NCI-H510A (cell line): ENCODE measurements around the gene SEZ6L.

Source experiments
- DNase-seq: peaks from one replicate; lab custom pipeline; 2025; lab: John Stamatoyannopoulos, UW

The SEZ6L gene

GRCh38 chr22:26246552-26246951 is 77.3 kb downstream of the SEZ6L start:
- DNase-seq = no peak

DNA sequence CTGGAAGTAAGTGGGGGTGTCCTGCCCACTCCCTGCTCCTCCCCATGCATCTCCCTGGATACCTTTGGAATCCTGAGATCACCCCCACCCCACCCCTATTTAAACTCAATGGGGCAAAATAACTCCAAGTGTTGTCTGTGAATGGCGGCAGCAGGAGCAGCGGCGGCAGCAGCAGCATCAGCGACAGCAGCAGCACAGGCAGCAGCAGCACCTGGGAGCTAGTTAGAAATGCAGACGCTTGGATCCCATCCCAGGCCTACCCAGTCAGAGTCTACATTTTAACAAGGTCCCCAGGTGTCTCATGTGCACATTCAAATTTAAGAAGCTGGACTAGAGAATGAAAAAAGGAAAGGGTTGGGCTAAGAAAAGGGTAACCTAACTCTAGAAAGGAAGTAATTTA is 82.6 kb downstream of the SEZ6L start:
- no peak for DNase-seq

- DNase-seq = no peak
Observed at GRCh38 chr22:26259510-26259909, 90.2 kb downstream of the SEZ6L start.

DNA sequence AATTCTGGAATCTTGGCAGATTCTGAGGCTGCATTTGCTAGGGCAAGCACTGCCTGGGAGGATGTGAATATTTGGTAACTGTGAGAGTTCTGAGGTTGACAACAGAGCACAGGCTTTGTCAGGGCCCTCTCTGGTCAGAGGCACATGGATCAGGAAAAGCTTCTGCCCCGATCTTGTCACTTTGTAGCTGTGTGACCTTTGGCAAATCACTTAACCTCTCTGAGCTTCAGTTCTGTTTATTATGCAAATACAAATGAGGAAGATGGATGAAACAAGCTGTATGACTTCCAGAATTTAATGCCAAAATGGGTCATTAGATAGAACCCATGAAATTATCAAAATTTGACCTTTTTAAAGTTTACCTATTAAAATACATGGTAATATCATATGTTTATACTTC is 94.9 kb downstream of the SEZ6L start:
- DNase-seq = no peak

DNA sequence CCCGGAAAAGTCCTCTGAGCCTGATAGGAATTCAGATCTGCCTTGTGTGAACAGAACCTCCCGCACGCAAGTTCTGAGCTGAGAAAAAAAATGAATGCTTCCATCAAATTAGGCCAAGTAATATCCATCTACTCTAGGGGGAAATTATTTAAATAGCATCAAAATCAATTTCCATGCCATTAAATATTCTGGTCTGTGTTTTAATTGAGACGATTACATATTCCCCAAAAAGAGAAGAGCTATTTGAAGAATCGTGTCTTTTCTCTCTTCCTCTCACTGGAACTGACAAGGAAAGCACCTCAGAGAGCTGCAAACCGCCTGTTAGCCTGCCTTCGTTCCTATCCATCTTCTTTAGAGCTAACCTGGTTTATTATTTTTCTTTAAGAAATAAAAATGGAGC is 96.0 kb downstream of the SEZ6L start:
- no peak for DNase-seq

DNA sequence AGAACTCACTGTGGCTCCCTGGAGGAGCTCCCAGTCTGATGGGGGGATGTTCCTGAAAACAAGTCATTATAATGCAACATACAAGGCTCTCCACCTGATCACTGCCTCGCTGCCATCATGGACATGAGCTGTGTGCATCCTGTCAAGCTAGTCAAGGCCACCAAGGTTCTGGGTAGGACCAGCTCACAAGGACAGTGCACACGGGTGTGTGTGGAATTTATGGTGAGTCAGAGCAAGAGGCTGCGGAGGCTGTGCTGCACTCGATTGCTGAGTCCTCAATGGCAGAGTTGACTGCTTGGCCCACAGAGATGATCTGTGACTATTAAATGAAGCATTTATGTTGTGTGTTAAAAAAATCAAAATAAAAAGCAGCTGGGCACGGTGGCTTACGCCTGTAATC is 96.6 kb downstream of the SEZ6L start:
- no peak for DNase-seq

DNA sequence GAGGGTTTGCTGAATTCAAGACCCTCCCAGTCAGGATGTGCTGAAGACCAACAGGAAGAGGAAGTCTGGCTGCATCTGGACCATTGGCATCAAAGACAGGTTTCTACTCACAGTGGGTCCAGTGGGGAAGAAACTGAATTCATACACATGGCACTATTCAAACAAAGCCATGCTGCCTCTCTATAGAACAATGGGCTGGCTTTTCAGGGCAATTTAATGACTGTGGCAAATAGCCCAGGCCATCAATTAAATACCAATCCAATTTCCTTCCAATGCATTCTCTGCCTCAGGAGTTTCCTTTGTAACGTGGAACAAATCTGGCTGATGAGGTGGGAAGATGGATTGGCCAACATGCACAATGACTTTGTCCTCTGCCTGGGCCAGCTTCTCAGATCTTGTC is 98.6 kb downstream of the SEZ6L start:
- DNase-seq = no peak

- no peak for DNase-seq
Observed at GRCh38 chr22:26269572-26269971, 100.3 kb downstream of the SEZ6L start.

DNA sequence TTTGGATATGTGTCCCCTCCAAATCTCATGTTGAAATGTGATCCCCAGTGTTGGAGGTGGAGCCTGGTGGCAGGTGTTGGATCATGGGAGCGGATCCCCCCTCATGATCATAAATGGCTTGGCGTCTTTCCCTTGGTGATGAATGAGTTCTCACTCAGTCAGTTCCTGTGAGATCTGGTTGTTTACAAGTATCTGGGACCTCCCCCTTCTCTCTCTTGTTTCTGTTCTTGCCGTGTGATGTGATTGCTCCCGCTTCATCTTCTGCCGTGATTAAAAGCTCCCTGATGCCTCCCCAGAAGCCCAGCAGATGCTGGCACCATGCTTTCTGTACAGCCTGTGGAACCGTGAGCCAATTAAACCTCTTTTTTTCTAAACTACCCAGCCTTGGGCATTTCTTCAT is 102.2 kb downstream of the SEZ6L start:
- no peak for DNase-seq

DNA sequence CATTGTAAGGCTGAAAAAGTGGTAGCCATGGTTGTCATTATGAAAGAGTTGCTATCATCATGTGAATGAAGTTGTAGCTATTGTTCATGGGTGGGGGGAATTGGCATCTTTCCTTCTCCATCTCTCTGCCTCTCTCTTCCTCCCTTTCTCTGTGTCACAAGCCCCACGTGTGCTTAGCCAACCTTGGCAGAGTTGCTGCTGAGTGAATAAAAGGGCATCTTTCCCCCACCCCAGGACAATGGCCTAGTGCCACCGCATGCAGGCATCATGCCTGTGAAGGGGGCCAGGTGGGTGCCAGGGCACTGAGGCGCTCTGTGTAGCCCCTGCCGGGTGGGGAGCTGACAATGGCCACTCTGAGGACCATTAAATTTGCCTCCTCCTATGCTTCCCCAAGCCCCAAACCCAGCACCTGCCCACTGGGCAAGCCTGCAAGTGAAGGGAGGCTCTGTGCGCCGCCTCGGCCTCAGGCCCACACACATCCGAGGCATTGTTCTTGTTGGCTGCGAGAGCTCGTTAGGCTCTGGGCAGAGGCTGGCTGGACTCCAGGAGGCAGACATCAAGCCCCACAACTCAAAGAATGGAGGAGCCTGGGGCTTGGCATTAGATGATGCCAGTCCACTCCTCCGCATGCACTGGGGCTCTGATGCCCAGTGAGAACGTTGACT is 103.9 kb downstream of the SEZ6L start:
- DNase-seq = no peak

DNA sequence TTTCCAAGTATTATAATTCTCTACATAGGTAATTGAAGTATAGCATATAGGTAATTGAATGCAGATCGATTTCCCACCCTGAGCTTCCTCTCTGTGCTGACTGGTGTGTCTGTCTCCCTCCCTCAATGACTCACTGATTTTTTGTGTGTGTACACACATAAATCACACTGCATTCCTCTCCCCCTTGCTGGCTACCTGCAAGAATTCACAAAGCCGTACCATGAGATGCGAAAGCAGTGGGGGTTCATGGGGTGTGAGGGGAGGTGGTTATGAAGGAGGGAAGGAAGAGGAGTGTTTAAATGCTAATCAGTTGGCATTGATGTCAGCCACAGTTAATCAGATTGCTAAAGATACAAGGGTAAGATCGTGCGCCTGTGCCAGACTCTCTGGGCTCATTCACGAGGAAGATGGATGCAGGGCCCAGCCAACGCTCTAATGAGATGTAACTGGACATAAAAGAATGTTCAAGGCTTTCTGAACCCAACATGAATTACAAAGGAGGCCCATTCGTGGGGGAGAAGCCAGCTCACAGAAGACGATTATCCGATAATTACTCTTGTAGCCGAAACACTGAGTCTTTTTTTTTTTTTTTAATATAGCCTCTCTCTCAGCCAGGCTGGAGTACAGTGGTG is 107.4 kb downstream of the SEZ6L start:
- DNase-seq = no peak

DNA sequence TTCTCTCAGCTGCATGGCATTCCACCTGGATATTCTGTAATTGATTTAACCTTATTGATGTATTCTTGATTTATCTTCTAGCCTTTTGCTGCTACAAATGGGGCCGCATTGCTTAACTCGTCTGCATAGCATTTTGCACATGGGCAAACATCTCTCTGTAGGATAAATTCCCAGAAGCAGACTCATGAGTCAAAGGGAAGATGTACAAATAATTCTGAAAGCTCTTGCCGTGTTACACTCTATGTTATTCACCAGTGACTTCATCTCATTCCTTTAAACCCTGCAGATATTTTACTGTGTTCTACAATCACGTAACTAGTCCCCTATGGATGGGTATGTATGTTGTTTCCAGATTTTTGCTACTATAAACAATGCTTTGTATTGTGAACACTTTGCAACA is 112.7 kb downstream of the SEZ6L start:
- no peak for DNase-seq

DNA sequence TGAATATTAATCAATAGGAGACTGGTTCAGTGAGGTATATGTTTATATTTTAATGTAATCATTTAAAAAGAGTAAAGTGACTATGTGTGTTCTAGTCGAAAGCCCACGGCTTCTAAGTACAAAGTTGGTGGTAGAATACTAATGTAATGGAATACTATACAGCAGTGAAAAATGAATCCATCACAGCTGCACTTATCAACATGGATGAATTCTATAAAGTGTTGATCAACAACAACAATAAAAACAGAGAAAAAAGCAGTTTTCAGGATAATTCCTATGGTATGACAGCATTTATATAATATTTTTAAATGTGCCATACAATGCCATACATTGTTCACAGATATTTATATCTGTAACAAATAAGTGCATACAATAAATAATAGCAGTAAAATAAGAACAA is 114.1 kb downstream of the SEZ6L start:
- DNase-seq = no peak

- no peak for DNase-seq
Observed at GRCh38 chr22:26285632-26286031, 116.4 kb downstream of the SEZ6L start.

- no peak for DNase-seq
Observed at GRCh38 chr22:26286091-26286820, 117.0 kb downstream of the SEZ6L start.

- DNase-seq = no peak
Observed at GRCh38 chr22:26287382-26288225, 118.3 kb downstream of the SEZ6L start.

DNA sequence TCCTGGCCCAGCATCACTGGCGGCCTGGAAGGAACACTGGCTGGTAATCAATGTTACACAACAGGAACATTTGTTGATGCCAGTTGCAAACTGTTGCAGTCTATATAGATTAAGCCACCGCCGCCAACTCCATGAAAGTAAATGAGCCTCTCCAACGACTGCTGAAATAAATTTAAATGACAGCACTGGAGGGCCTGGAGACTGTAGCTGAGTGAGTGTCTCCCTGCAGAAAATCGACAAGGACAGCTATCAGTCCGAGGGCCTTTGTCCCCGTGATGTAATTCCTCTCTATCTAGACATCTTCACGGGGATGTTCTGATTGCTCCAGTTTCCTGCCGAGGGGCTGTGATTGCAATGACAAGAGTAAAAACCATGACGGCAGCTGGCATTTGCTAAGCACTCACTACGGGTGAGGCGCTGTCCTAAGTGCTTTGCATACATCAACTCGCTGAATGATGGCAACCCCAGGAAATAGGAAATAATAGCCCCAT is 120.4 kb downstream of the SEZ6L start:
- DNase-seq = no peak

DNA sequence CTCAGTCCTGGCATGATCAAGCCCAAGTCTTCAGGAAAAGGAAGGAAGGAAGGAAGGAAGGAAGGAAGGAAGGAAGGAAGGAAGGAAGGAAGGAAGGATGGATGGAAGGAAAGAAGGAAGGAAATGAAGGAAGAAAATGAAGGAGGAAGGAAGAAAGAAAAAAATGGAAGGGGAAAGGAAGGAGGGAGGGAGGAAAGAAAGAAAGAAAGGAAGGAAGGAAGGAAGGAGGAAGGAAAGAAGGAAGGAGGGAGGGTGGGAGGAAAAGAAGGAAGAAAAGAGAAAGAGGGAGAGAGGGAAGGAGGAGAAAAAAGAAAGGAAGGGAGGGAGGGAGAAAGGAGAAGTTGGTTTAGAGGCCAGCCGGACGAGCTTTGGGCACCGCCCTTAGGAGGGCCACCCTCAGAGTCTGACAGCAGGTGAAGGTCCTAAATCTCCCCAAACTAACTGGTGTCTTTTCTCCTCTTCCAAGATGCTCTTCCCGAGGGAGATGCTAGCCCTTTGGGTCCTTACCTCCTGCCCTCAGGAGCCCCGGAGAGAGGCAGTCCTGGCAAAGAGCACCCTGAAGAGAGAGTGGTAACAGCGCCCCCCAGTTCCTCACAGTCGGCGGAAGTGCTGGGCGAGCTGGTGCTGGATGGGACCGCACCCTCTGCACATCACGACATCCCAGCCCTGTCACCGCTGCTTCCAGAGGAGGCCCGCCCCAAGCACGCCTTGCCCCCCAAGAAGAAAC is 122.8 kb downstream of the SEZ6L start:
- DNase-seq = no peak

DNA sequence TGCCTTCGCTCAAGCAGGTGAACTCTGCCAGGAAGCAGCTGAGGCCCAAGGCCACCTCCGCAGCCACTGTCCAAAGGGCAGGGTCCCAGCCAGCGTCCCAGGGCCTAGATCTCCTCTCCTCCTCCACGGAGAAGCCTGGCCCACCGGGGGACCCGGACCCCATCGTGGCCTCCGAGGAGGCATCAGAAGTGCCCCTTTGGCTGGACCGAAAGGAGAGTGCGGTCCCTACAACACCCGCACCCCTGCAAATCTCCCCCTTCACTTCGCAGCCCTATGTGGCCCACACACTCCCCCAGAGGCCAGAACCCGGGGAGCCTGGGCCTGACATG is 123.4 kb downstream of the SEZ6L start:
- no peak for DNase-seq

DNA sequence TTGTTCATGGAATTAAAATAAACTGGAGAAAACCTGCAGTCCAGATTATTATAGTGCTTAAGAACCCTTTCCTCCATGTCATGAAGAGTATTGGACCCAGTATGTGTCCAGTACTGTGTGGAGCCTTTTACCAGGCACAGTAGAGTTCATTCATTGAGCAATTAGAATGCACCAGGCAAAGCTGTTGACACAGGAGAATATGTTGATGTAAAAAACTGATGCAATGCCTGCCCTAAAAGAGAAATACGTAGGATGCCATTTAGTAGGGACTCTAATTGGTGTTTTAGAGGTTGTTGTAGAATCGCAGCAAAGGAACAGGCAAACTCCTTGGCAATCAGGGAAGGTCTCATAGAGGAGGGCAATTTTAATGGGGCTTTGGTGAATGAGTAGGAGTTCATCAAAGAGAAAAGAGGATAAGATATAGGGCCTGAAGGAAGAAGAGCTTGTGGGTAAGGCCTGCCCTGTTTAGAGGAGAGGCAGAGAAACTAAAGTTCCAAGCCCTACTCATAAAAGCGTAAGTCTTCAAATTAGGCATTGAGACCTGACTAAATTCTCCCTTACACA is 126.4 kb downstream of the SEZ6L start:
- DNase-seq = no peak

DNA sequence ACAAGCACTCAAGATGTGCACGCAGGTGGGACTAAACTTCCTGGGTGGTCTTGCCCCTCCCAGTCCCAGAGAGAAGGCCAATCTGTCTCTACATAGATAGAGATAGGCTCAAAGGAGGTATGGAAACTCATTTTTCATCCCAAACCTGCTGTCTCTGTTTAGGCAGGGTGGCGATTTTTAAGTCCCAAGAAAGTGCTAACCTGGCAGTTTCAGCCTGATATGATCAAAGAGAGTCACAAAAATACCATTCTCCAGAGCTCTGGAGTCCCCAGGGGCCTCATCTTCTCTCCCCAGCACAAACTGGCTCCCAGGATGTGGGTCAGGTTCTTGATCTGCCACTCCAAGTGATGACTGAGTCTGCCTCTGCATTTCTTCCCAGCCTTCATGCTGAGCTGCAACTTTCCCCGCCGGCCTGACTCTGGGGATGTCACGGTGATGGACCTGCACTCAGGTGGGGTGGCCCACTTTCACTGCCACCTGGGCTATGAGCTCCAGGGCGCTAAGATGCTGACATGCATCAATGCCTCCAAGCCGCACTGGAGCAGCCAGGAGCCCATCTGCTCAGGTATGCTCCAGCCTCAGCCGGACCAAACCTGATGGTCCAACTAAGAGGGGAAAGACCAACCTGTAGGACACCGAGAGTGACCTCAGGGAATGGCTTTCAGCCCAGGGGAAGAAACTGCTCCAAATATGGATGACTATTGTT is 129.5 kb downstream of the SEZ6L start:
- DNase-seq = no peak
